Right lobe of liver (tissue), 6 donors: Measurements from ENCODE around the gene CCDC172. TPM values are rescaled to one million over a fixed set of nuclear protein-coding genes. Genes with fewer than 3 reads are reported as not detected.

Source experiments
- ATAC-seq, 4 donors: fragments of 200-7000 bp; cut with Tn5 transposase; one replicate each; pipeline ENCODE4 v1.9.1; 2020; ENCODE audit warnings: mild to moderate bottlenecking in 4 of 4, moderate library complexity in 4 of 4
- DNase-seq, 3 donors: peaks; one replicate each; pipeline ENCODE4 v3.0.0-alpha.2; 2020
- H3K27ac ChIP-seq, 3 donors: fragments of 200-600 bp; one replicate each; pipeline ENCODE4 v1.8.0; 2022
- H3K27me3 ChIP-seq, 2 donors: fragments of 200-600 bp; one replicate each; pipeline ENCODE4 v1.8.0; 2022
- H3K36me3 ChIP-seq, 4 donors: fragments of 200-600 bp; sonication (generic) in 1 of 4; one replicate each; pipeline versions ENCODE4 v1.5.1 to v1.8.0; 2017 to 2022; ENCODE audit warnings: control low read depth in 1 of 4
- H3K4me1 ChIP-seq, 4 donors: fragments of 200-600 bp; sonication (generic) in 1 of 4; one replicate each; pipeline versions ENCODE4 v1.5.1 to v1.8.0; 2017 to 2022; ENCODE audit warnings: control low read depth in 1 of 4
- H3K4me3 ChIP-seq, 3 donors: fragments of 200-600 bp; one replicate each; pipeline ENCODE4 v1.8.0; 2022
- H3K9me3 ChIP-seq, 4 donors: fragments of 200-600 bp; sonication (generic) in 1 of 4; one replicate each; pipeline versions ENCODE4 v1.5.1 to v1.8.0; 2017 to 2022; ENCODE audit warnings: control low read depth in 1 of 4
- CTCF ChIP-seq, 4 donors: fragments of 200-600 bp in 3 of 4; fragments of 450-650 bp in 1 of 4; IDR thresholded peaks; one replicate each; pipeline versions ENCODE4 v1.5.1 to v1.8.0; 2016 to 2022; ENCODE audit warnings: antibody characterized with exemption in 4 of 4, mild to moderate bottlenecking in 2 of 4
- POLR2A ChIP-seq: fragments of 450-650 bp; IDR thresholded peaks from one replicate; pipeline ENCODE4 v1.6.1; 2017; ENCODE audit warnings: antibody characterized with exemption, mild to moderate bottlenecking
- WGBS: methylation state at CpG from one replicate; pipeline ENCODE4 v1.1.6; 2018; ENCODE audit warnings: low coverage, low lambda C conversion rate; ENCODE audit not compliant: insufficient coverage; ENCODE audit errors: missing lambda C conversion rate; 5-methylcytosine and 5-hydroxymethylcytosine counted together
- intact Hi-C, 2 donors: fragments of 100-400 bp; cut with DNase I; formaldehyde crosslinking; loops; one replicate each; pipeline versions ENCODE4 v1.11.2 to v1.14.1; 2022
- total RNA-seq, 6 experiments: library from RNA; depleted of rRNA in 2 of 6; stranded (reverse); fragments of >200 nt in 2 of 6; fragmentation: NEBNext Ultra II Directional in 3 of 6; extraction: Animal tissue kit (Norgen Biotek cat#: 25700) in 3 of 6; gene quantifications; one replicate each; pipeline versions ENCODE4 v1.1.0 to v1.2.4, GENCODE V29; 2016 to 2023
- donor health status: DM: no; HTN: yes; CAD: no.
- donor health status: DM: no; HTN: no; CAD: no.
- donor health status: DM: no; HTN: no; CAD: no.
- donor health status: DM: no; HTN: yes; CAD: no.
- donor health status: DM: no; HTN: yes; CAD: no.

CCDC172 gene
- total RNA-seq, 6 experiments from 2014 or later: not detected

- H3K27ac ChIP-seq: no peak overlapping the region
- intact Hi-C loops: no loop called here
- ATAC-seq (no peak), DNase-seq (no peak)
- H3K27me3 ChIP-seq: no peaks in the 10 kb centered on the region
- no peaks in the 10 kb centered on the region for H3K4me1 ChIP-seq
- H3K4me3 ChIP-seq: no peak overlapping the region
- 74% methylated on average over 7 of the region's 7 CpGs for WGBS
- no peaks in the 10 kb centered on the region for H3K36me3 ChIP-seq
- no peak for TF ChIP-seq CTCF (IDR thresholded peaks at IDR 0.05)
- TF ChIP-seq POLR2A: no peak
- no peaks in the 10 kb centered on the region for H3K9me3 ChIP-seq
Measured at GRCh38 chr10:116296291-116296721, 27.9 kb upstream of the CCDC172 start.

GRCh38 chr10:116298586-116298985 lies 25.7 kb upstream of the CCDC172 start:
- Histone ChIP-seq H3K4me1 (no peaks in the 10 kb centered on the region), H3K4me3 (no peak overlapping the region), H3K27ac (no peak overlapping the region), H3K27me3 (no peaks in the 10 kb centered on the region), H3K9me3 (no peaks in the 10 kb centered on the region), H3K36me3 (no peaks in the 10 kb centered on the region)
- ATAC-seq (no peak), DNase-seq (no peak)
- WGBS: 80% methylated on average over 2 of the region's 3 CpGs
- intact Hi-C loops: no loop called here
- TF ChIP-seq CTCF (IDR thresholded peaks at IDR 0.05) (no peak), POLR2A (no peak)

- 100% methylated on average over 1 of the region's 1 CpG for WGBS
- intact Hi-C loops: no loop called here
- ATAC-seq (no peak), DNase-seq (no peak)
- Histone ChIP-seq H3K36me3 (no peaks in the 10 kb centered on the region), H3K4me3 (no peak overlapping the region), H3K9me3 (no peaks in the 10 kb centered on the region), H3K27me3 (no peaks in the 10 kb centered on the region), H3K27ac (no peak overlapping the region), H3K4me1 (no peaks in the 10 kb centered on the region)
- no peak for TF ChIP-seq POLR2A
- TF ChIP-seq CTCF (IDR thresholded peaks at IDR 0.05): no peak
Measured at GRCh38 chr10:116300542-116300941, 23.7 kb upstream of the CCDC172 start.

GRCh38 chr10:116304923-116305322 lies 19.3 kb upstream of the CCDC172 start:
- Histone ChIP-seq H3K27ac (no peak overlapping the region), H3K9me3 (no peaks in the 10 kb centered on the region), H3K27me3 (no peaks in the 10 kb centered on the region), H3K4me3 (no peak overlapping the region), H3K4me1 (no peaks in the 10 kb centered on the region), H3K36me3 (no peaks in the 10 kb centered on the region)
- intact Hi-C loops: no loop called here
- WGBS: 63% methylated on average over 1 of the region's 1 CpG
- TF ChIP-seq CTCF (IDR thresholded peaks at IDR 0.05): no peak
- no peak for TF ChIP-seq POLR2A
- no peak for ATAC-seq
- DNase-seq: no peak

GRCh38 chr10:116306847-116307246 lies 17.4 kb upstream of the CCDC172 start:
- TF ChIP-seq CTCF (IDR thresholded peaks at IDR 0.05): no peak
- Histone ChIP-seq H3K36me3 (no peaks in the 10 kb centered on the region), H3K9me3 (no peaks in the 10 kb centered on the region), H3K4me1 (no peaks in the 10 kb centered on the region), H3K27ac (no peak overlapping the region), H3K27me3 (no peaks in the 10 kb centered on the region), H3K4me3 (no peak overlapping the region)
- DNase-seq: no peak
- intact Hi-C loops: no loop called here
- no peak for ATAC-seq
- WGBS: 52% methylated on average over 2 of the region's 2 CpGs
